HepG2 (cell line): ENCODE data around the gene TNNI2. TPM values are rescaled to one million over a fixed set of nuclear protein-coding genes. Genes with fewer than 3 reads are reported as not detected.

Experiments
- SIN3B ChIP-seq: fragments of 150-350 bp; IDR thresholded peaks from 2 replicates; pipeline ENCODE4 v1.6.1; 2014; ENCODE audit warnings: low read length
- TAF1 ChIP-seq: sonication (generic); formaldehyde crosslinking; IDR thresholded peaks from 2 replicates; pipeline ENCODE4 v1.4.0; 2020; ENCODE audit warnings: missing genetic modification reagents
- U2AF1 ChIP-seq: fragments of 200-400 bp; formaldehyde crosslinking; optimal IDR thresholded peaks from 2 replicates; pipeline ENCODE3; 2017; ENCODE audit warnings: mild to moderate bottlenecking, low read depth, low read length
- ZNF558 ChIP-seq: sonication (generic); formaldehyde crosslinking; IDR thresholded peaks from 2 replicates; pipeline ENCODE4 v1.9.0; 2022; ENCODE audit warnings: mild to moderate bottlenecking, missing genetic modification reagents, borderline replicate concordance
- ZNF670 ChIP-seq: sonication (generic); formaldehyde crosslinking; IDR thresholded peaks from 2 replicates; pipeline ENCODE4 v1.8.0; 2022; ENCODE audit warnings: mild to moderate bottlenecking, missing genetic modification reagents, borderline replicate concordance
- ZNF737 ChIP-seq: sonication (generic); formaldehyde crosslinking; IDR thresholded peaks from 2 replicates; pipeline ENCODE4 v1.5.0; 2020; ENCODE audit warnings: missing genetic modification reagents, mild to moderate bottlenecking, borderline replicate concordance
- polyA plus RNA-seq, 8 experiments: library from polyadenylated mRNA; depleted of rRNA in 3 of 8; stranded (reverse) in 7 of 8; unstranded in 1 of 8; fragments of >200 nt; fragmentation: Illumina TruSeq in 4 of 8; extraction: Trizol in 4 of 8; gene quantifications; 2 replicates each; pipeline versions ENCODE4 v1.2.1 to v1.2.3, GENCODE V29; 2011 to 2016; ENCODE audit warnings: low read depth in 4 of 8, missing spikeins in 1 of 8, mixed read lengths in 1 of 8; ENCODE audit not compliant: insufficient read depth in 1 of 8
- total RNA-seq, 5 experiments: library from RNA; depleted of rRNA; stranded (reverse); fragments of >200 nt; fragmentation: Illumina TruSeq; extraction: Trizol; gene quantifications; 2 replicates each; pipeline ENCODE4 v1.2.3, GENCODE V29; 2016; ENCODE audit warnings: low read depth in 1 of 5
- TF ChIP-seq, protein P1 (sequence below): sonication (generic); formaldehyde crosslinking; IDR thresholded peaks from 2 replicates; pipeline ENCODE4 v1.5.1; 2020; ENCODE audit warnings: missing genetic modification reagents, mild to moderate bottlenecking, borderline replicate concordance
- TF ChIP-seq, protein P2 (sequence below): sonication (generic); formaldehyde crosslinking; IDR thresholded peaks from 2 replicates; pipeline ENCODE4 v1.8.1; 2023; ENCODE audit warnings: mild to moderate bottlenecking, moderate library complexity, missing genetic modification reagents
- TF ChIP-seq, protein P3 (sequence below): sonication (generic); formaldehyde crosslinking; IDR thresholded peaks from 2 replicates; pipeline ENCODE4 v1.4.0; 2020; ENCODE audit warnings: missing genetic modification reagents

The TNNI2 gene
- total and polyA plus RNA-seq, 2 of the 13 experiments (the other 11 are each of a cell fraction or from before 2014, with no cell fraction given): 7.2 to 12.0 TPM

DNA sequence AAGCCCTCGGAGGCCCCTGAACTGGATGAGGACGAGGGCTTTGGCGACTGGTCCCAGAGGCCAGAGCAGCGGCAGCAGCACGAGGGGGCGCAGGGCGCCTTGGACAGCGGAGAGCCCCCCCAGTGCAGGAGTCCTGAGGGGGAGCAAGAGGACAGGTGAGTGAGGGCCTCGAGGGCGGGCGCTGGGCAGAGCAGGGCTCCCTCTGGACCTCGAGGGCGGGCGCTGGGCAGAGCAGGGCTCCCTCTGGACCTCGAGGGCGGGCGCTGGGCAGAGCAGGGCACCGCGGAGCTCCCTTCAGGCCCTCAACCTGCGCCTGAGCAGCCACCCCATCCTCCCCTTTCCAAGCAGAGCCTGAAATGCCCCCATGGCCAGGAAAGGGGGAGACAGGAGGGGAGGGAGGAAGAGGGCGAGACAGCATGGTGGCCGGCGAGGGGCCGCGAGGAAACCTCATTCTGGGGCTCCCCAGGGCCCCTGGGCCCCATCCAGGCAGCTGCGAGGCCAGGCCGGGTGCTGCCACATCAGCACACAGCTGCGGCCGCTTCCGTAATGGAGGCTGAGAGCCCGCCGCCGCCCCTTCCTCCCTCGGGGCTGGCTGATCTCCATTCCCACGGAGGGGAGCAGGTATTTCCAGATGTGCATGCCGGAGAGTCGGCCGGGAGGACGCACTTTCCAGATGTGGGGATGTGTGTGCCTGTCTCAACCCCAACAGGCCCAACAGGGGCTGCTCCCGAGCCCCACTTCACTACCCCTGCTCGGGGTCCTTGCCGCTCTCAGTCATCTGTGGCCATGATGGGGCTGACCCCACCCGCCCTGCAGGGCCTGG lies 42.9 kb downstream of the TNNI2 start (continued):
- TF ChIP-seq, protein P1, sequence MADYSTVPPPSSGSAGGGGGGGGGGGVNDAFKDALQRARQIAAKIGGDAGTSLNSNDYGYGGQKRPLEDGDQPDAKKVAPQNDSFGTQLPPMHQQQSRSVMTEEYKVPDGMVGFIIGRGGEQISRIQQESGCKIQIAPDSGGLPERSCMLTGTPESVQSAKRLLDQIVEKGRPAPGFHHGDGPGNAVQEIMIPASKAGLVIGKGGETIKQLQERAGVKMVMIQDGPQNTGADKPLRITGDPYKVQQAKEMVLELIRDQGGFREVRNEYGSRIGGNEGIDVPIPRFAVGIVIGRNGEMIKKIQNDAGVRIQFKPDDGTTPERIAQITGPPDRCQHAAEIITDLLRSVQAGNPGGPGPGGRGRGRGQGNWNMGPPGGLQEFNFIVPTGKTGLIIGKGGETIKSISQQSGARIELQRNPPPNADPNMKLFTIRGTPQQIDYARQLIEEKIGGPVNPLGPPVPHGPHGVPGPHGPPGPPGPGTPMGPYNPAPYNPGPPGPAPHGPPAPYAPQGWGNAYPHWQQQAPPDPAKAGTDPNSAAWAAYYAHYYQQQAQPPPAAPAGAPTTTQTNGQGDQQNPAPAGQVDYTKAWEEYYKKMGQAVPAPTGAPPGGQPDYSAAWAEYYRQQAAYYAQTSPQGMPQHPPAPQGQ: no peak
- TF ChIP-seq TAF1 (CRISPR knock-in tag) (no peak), ZNF737 (CRISPR knock-in tag) (no peak), ZNF670 (CRISPR knock-in tag) (no peak), U2AF1 (no peak), SIN3B (no peak), ZNF558 (CRISPR knock-in tag) (no peak)
- TF ChIP-seq, protein P2, sequence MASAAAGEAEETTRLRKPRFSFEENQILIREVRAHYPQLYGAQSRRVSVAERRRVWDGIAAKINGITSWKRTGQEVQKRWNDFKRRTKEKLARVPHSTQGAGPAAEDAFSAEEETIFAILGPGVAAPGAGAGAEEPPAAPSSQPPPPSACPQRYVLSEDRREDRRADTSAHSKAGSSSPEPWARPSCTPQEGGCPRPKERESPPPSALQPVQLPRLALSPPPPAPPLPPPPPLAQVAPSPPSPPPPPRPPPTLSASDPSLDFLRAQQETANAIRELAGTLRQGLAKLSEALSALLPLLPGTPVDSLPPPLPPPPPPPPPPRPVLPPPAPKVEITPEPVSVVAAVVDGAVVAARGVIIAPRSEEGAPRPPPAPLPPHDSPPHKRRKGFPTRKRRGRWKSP (CRISPR knock-in tag): no peak
- TF ChIP-seq, protein P3, sequence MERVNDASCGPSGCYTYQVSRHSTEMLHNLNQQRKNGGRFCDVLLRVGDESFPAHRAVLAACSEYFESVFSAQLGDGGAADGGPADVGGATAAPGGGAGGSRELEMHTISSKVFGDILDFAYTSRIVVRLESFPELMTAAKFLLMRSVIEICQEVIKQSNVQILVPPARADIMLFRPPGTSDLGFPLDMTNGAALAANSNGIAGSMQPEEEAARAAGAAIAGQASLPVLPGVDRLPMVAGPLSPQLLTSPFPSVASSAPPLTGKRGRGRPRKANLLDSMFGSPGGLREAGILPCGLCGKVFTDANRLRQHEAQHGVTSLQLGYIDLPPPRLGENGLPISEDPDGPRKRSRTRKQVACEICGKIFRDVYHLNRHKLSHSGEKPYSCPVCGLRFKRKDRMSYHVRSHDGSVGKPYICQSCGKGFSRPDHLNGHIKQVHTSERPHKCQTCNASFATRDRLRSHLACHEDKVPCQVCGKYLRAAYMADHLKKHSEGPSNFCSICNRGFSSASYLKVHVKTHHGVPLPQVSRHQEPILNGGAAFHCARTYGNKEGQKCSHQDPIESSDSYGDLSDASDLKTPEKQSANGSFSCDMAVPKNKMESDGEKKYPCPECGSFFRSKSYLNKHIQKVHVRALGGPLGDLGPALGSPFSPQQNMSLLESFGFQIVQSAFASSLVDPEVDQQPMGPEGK (CRISPR knock-in tag): no peak
